ENCODE measurements around the gene WAPL. TPM values are rescaled to one million over a fixed set of nuclear protein-coding genes. Genes with fewer than 3 reads are reported as not detected.

The WAPL gene
- total RNA-seq, 4 donors from 2014 or later: 34.2 to 40.5 (median 39.3) TPM

DNA sequence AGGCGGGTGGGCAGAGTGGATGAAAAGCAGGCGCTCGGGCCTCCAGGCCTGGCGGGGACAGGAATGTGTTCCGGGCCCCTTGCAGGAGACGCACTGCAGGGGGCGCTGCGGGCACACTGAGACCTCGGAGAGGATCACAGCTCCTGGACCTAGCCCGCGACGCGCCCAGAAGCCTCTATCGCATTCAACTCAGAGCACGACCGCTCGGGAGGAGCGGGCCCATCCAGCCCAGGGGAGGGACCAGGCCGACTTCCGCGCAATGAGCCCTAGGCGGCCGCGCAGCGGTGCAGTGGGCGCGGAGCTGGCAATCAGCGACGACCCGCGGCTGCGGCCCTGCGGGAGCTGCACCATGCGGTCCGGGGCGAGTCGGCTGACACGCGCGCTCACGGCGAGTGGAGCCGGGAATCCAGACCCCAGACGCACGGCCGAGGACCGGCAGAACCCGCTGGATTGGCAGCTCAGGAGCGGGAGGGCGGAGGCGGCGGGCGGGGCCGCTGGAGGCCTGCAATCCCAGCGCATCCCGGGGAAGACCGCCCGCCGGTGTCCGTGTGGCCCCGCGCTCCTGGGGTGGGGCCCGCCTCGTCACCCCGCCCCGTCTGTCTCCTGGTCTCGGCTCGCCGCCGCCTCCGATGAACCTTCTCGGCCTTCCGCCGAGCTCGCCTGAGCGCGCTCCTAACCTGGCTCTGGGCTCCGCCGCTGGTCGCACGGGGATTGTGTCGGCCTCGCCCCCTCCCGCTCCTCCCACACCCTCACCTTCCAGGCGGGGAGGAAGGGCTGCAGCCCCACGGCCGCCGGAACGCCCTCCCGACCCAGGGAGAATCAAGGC lies 121.5 kb downstream of the WAPL start:
- no peaks in the 10 kb centered on the region for H3K36me3 ChIP-seq
- intact Hi-C loops (cut with DNase I): loop anchor here (2.0 to 5.0 kb wide), 2 partner anchors 47 to 185 kb away; no protein-coding TSS in a partner anchor
- WGBS: under 1% methylated on average over 28 of the region's 90 CpGs

DNA sequence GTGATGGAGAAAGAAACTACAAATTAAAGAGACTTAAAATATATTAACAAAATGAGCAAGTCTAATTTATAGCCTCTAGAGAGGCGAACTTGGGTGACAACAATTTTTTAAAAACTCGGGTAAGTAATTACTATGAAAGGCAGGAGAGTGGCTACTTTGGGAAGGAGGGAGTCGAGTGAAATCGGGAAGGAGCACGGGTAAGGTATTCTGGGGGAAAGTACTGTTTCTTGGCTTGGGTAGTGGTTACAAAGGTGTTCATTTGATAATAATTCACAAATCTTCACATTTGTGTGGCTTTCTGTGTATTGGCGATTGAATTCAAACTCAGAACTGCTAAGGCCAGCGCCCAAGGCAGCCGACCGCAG lies 122.1 kb downstream of the WAPL start:
- H3K4me3 ChIP-seq: peak overlapping the region; percentile 62 to 88 (median 67)
- H3K27me3 ChIP-seq: peaks cover 0 to 8% (median 0%) of the 10 kb centered on the region in 4 donors
- no peaks in the 10 kb centered on the region for H3K36me3 ChIP-seq
- intact Hi-C loops (cut with DNase I): loop anchor here (2.0 kb wide), 1 partner anchor 185 kb away; no protein-coding TSS in a partner anchor
- no peak for DNase-seq (ENCODE audit: extremely low spot score)
- WGBS: 31% methylated on average over 9 of the region's 9 CpGs
- peaks cover 36 to 38% (median 37%) of the 10 kb centered on the region in 4 donors for H3K4me1 ChIP-seq
- peak overlapping the region; percentile 65 to 95 (median 88) for H3K27ac ChIP-seq (replicated peaks in 1 of 4)
- no peaks in the 10 kb centered on the region for H3K9me3 ChIP-seq
- TF ChIP-seq, protein P1, sequence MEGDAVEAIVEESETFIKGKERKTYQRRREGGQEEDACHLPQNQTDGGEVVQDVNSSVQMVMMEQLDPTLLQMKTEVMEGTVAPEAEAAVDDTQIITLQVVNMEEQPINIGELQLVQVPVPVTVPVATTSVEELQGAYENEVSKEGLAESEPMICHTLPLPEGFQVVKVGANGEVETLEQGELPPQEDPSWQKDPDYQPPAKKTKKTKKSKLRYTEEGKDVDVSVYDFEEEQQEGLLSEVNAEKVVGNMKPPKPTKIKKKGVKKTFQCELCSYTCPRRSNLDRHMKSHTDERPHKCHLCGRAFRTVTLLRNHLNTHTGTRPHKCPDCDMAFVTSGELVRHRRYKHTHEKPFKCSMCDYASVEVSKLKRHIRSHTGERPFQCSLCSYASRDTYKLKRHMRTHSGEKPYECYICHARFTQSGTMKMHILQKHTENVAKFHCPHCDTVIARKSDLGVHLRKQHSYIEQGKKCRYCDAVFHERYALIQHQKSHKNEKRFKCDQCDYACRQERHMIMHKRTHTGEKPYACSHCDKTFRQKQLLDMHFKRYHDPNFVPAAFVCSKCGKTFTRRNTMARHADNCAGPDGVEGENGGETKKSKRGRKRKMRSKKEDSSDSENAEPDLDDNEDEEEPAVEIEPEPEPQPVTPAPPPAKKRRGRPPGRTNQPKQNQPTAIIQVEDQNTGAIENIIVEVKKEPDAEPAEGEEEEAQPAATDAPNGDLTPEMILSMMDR (IDR thresholded peaks at IDR 0.05): no peak
- TF ChIP-seq POLR2AphosphoS5 (IDR thresholded peaks at IDR 0.05) (no peak), EP300 (IDR thresholded peaks at IDR 0.05) (no peak), POLR2A (IDR thresholded peaks at IDR 0.05; ENCODE audit: low read depth) (no peak)

More for the DNA sequence above, 121.5 kb downstream of the WAPL start:
- DNase-seq (ENCODE audit: extremely low spot score): peak; percentile 96
- Histone ChIP-seq H3K27me3 (peaks cover 0 to 8% (median 0%) of the 10 kb centered on the region in 4 donors), H3K27ac (replicated peaks in 1 of 4) (peak overlapping the region; percentile 65 to 95 (median 88)), H3K4me3 (peak overlapping the region; percentile 62 to 88 (median 67)), H3K9me3 (no peaks in the 10 kb centered on the region), H3K4me1 (peaks cover 36 to 38% (median 37%) of the 10 kb centered on the region in 4 donors)
- peak; percentile 1 for TF ChIP-seq POLR2A (IDR thresholded peaks at IDR 0.05; ENCODE audit: low read depth)
- TF ChIP-seq, protein P1 (IDR thresholded peaks at IDR 0.05): peak; percentile 92 to 96 (median 95)
- peak; percentile 68 for TF ChIP-seq POLR2AphosphoS5 (IDR thresholded peaks at IDR 0.05)
- no peak for TF ChIP-seq EP300 (IDR thresholded peaks at IDR 0.05)

DNA sequence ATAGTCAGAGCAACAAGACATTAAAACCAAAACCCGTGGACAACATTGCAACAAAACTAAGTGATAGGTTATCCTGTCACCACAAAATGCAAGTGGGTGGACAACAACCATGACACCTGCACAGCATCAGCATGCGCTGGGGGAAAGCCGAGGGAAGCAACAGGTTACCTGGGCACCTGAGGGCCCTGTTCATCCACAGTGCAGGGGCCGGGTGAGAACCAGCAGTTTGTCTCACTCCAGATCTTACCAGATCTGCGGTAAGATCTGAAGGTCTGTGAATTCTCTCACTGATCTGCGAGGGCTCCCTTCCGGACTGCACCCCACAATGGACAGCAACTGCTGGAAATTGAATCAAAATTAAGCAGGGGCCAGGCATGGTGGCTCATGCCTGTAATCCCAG lies 124.5 kb downstream of the WAPL start:
- no peak for TF ChIP-seq POLR2A (IDR thresholded peaks at IDR 0.05; ENCODE audit: low read depth)
- no peak for TF ChIP-seq POLR2AphosphoS5 (IDR thresholded peaks at IDR 0.05)
- TF ChIP-seq EP300 (IDR thresholded peaks at IDR 0.05): no peak
- TF ChIP-seq, protein P1 (IDR thresholded peaks at IDR 0.05): no peak
- no peaks in the 10 kb centered on the region for H3K9me3 ChIP-seq
- H3K27ac ChIP-seq (replicated peaks in 1 of 4): no peak overlapping the region
- intact Hi-C loops (cut with DNase I): no loop called here
- peaks cover 26 to 29% (median 28%) of the 10 kb centered on the region in 4 donors for H3K4me1 ChIP-seq
- H3K27me3 ChIP-seq: peaks cover 0 to 12% (median 0%) of the 10 kb centered on the region in 4 donors
- H3K4me3 ChIP-seq: no peak overlapping the region
- no peaks in the 10 kb centered on the region for H3K36me3 ChIP-seq
- DNase-seq (ENCODE audit: extremely low spot score): no peak
- WGBS: 76% methylated on average over 6 of the region's 7 CpGs

DNA sequence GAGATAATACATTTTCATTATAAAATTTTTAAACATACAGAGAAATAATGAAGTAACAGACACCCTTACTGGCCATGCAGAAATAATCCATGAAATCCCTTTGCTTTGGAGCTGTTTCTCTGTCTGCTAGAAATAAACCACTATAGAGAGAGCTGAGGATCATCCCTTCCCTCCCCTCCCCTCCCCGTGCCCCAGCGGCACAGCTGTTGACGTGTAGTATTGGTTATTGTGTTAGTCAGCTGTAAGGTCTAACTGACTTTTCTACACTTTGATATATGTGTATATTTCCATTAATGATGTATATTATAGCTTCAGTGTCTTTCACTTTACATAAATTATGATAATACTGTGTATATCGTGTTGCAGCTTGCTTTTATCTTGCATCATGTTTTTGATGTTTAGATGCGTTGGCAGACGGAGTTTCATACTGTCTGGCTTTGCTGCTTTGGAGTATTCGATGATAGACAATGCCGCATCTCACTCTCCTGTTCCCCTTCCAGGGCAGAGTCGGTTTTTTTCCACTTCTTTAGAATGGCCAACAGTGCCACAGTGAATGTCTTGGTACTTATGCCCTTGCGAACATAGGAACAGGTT lies 127.6 kb downstream of the WAPL start:
- Histone ChIP-seq H3K4me1 (peaks cover 4 to 12% (median 9%) of the 10 kb centered on the region in 4 donors), H3K36me3 (no peaks in the 10 kb centered on the region), H3K27me3 (peaks cover 6 to 16% (median 10%) of the 10 kb centered on the region in 4 donors), H3K27ac (replicated peaks in 1 of 4) (no peak overlapping the region), H3K9me3 (no peaks in the 10 kb centered on the region), H3K4me3 (no peak overlapping the region)
- DNase-seq (ENCODE audit: extremely low spot score): no peak
- TF ChIP-seq POLR2A (IDR thresholded peaks at IDR 0.05; ENCODE audit: low read depth): no peak
- no peak for TF ChIP-seq POLR2AphosphoS5 (IDR thresholded peaks at IDR 0.05)
- TF ChIP-seq, protein P1 (IDR thresholded peaks at IDR 0.05): no peak
- TF ChIP-seq EP300 (IDR thresholded peaks at IDR 0.05): no peak
- 76% methylated on average over 10 of the region's 10 CpGs for WGBS
- intact Hi-C loops (cut with DNase I): no loop called here

Data from esophagus muscularis mucosa (tissue), 4 donors.